Kidney (tissue), 14 donors: ENCODE measurements around the gene SLC23A1. TPM values are rescaled to one million over a fixed set of nuclear protein-coding genes. Genes with fewer than 3 reads are reported as not detected.
"Not testable (repeated sequence)": the region's sequence is repeated elsewhere in the genome, so short reads cannot be mapped to it uniquely, and the experiment has no call there.

Experiments used
- DNase-seq, 5 donors: peaks; one replicate each; pipeline ENCODE4 v3.0.0-alpha.2; 2013 to 2020
- FAIRE-seq: peaks from 2 replicates; lab custom pipeline; 2012; peaks lifted over from hg19 to GRCh38; lab: Jason Lieb, UNC
- H3K27ac ChIP-seq, 2 donors: one replicate each; pipeline ENCODE4 v1.7.0; 2013; ENCODE audit warnings: low read depth in 2 of 2, low read length in 2 of 2, inconsistent platforms in 1 of 2
- H3K27me3 ChIP-seq: one replicate; pipeline ENCODE4 v1.7.1; 2013; ENCODE audit warnings: low read length, inconsistent platforms; ENCODE audit not compliant: control insufficient read depth, insufficient read depth
- H3K36me3 ChIP-seq, 3 donors: one replicate each; pipeline versions ENCODE4 v1.7.0 to v1.7.1; 2013; ENCODE audit warnings: low read length in 3 of 3, control low read depth in 1 of 3, inconsistent platforms in 1 of 3; ENCODE audit not compliant: insufficient read depth in 3 of 3, control insufficient read depth in 2 of 3
- H3K4me1 ChIP-seq, 3 donors: one replicate each; pipeline versions ENCODE4 v1.7.0 to v1.7.1; 2013; ENCODE audit warnings: low read length in 3 of 3, inconsistent platforms in 1 of 3, low read depth in 1 of 3; ENCODE audit not compliant: control insufficient read depth in 2 of 3, insufficient read depth in 2 of 3
- H3K4me3 ChIP-seq, 3 donors: one replicate each; pipeline versions ENCODE4 v1.7.0 to v1.8.1; 2013; ENCODE audit warnings: low read length in 3 of 3, control low read depth in 1 of 3, inconsistent platforms in 1 of 3
- H3K9ac ChIP-seq, 3 donors: one replicate each; pipeline versions ENCODE4 v1.7.0 to v1.7.1; 2013; ENCODE audit warnings: low read length in 3 of 3, control low read depth in 1 of 3, inconsistent platforms in 1 of 3
- H3K9me3 ChIP-seq, 3 donors: one replicate each; pipeline versions ENCODE4 v1.7.0 to v1.7.1; 2013; ENCODE audit warnings: low read length in 3 of 3, control low read depth in 1 of 3, inconsistent platforms in 1 of 3; ENCODE audit not compliant: control insufficient read depth in 2 of 3, insufficient read depth in 1 of 3
- CTCF ChIP-seq: IDR thresholded peaks from 3 replicates; pipeline ENCODE4 v1.5.1; 2012; ENCODE audit warnings: mild to moderate bottlenecking, moderate library complexity, borderline replicate concordance; ENCODE audit not compliant: insufficient read depth; ENCODE audit errors: extremely low read depth
- intact Hi-C: fragments of 100-400 bp; cut with DNase I; formaldehyde crosslinking; loops from one replicate; pipeline ENCODE4 v1.11.1; 2022
- polyA plus RNA-seq: library from polyadenylated mRNA; stranded (reverse); fragments of 350-450 nt; fragmentation: Illumina TruSeq; extraction: RNeasy Lipid Tissue Mini Kit (QIAGEN cat#74804); gene quantifications from one replicate; pipeline ENCODE4 v1.2.3, GENCODE V29; 2014; ENCODE audit warnings: low read depth, low replicate concordance; ENCODE audit not compliant: insufficient read depth
- total RNA-seq: library from RNA; stranded (reverse); fragmentation: NEBNext Ultra II Directional; extraction: Animal tissue kit (Norgen Biotek cat#: 25700); gene quantifications from one replicate; pipeline ENCODE4 v1.2.1, GENCODE V29; 2021
- donor health status: control.
- donor health status: control.
- donor health status: control.
- donor health status: control.
- donor health status: control.
- donor health status: DM: yes; HTN: yes; CAD: no.
- donor health status: Normal renal cell carcinoma (clear cell type).

The SLC23A1 gene
- total and polyA plus RNA-seq, 2 donors from 2014 or later, result 3.5 to 31.9 TPM

DNA sequence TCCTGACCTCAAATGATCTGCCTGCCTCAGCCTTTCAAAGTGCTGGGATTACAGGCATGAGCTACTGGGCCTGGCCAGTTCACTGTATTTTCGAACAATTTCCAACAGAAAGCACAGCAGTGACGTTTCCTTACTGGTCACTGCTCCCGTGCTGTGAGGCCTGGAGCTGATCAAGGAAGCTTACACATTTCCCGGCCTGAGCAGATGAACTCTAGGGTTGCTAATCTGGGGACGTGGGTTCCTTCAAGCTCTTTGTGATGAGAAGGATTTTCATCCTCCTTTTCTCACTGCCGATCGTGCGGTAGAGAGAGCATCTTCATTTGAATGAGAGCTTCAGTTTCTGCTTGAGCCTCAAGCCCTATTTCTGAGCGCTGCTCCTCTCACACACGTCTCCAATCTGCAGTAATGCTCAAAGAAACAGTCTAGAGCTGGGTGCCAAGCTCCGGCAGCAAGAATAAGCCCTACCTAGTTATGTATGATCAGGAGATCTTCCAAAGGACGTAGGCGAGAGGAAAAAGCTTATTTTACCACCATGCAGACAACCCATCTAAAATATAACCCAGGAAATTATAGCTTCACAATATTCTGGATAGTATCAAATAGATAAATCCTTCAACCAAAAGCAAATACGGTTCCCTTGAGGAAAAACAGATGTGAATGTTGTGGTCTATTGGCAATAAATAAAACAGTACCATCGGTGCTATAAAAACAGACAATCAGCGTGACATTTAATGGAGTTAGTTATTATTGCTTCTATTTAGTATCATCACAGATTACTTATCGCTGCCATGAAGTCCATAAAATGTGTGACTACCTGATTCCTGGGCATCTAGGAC lies 28.1 kb upstream of the SLC23A1 start:
- DNase-seq, result no peak
- Histone ChIP-seq H3K4me3 (no peak overlapping the region), H3K4me1 (peaks cover 0 to 39% (median 16%) of the 10 kb centered on the region in 3 donors), H3K9me3 (no peaks in the 10 kb centered on the region), H3K36me3 (no peaks in the 10 kb centered on the region), H3K27ac (no peak overlapping the region), H3K9ac (no peak overlapping the region), H3K27me3 (no peaks in the 10 kb centered on the region)
- intact Hi-C loops, result no loop called here
- FAIRE-seq, result no peak
- no peak for TF ChIP-seq CTCF

- no peak for TF ChIP-seq CTCF
- Histone ChIP-seq H3K4me3 (no peak overlapping the region), H3K27ac (no peak overlapping the region), H3K4me1 (peaks cover 0 to 30% (median 13%) of the 10 kb centered on the region in 3 donors), H3K9me3 (no peaks in the 10 kb centered on the region), H3K9ac (no peak overlapping the region), H3K36me3 (no peaks in the 10 kb centered on the region), H3K27me3 (no peaks in the 10 kb centered on the region)
- intact Hi-C loops, result no loop called here
- no peak for FAIRE-seq
- no peak for DNase-seq
Measured at GRCh38 chr5:139410121-139410992, 27.3 kb upstream of the SLC23A1 start.

- H3K27me3 ChIP-seq, H3K9me3 ChIP-seq, DNase-seq, H3K4me3 ChIP-seq, H3K9ac ChIP-seq, H3K36me3 ChIP-seq, FAIRE-seq, intact Hi-C loops, H3K27ac ChIP-seq: not testable (repeated sequence)
- H3K4me1 ChIP-seq, result peaks cover 0 to 25% (median 9%) of the 10 kb centered on the region in 3 donors
Measured at GRCh38 chr5:139409116-139409515, 26.0 kb upstream of the SLC23A1 start.

DNA sequence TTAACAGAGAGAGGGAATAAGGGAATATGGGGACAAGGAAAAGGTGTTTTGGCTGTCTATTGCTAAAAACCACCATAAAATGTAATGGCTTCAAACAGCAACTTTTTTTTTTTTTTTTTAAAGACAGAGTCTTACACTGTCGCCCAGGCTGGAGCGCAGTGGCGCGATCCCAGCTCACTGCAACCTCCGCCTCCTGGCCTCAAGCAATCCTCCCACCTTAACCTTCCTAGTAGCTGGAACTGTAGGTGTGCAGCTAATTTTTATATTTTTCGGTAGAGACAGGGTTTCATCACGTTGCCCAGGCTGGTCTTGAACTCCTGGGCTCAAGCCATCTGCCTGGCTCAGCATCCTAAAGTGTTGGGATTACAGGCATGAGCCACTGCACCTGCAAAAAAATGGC lies 25.1 kb upstream of the SLC23A1 start:
- Histone ChIP-seq H3K9me3 (no peaks in the 10 kb centered on the region), H3K4me1 (peaks cover 2 to 20% (median 10%) of the 10 kb centered on the region in 3 donors), H3K27me3 (no peaks in the 10 kb centered on the region), H3K36me3 (no peaks in the 10 kb centered on the region), H3K4me3 (no peak overlapping the region), H3K9ac (no peak overlapping the region), H3K27ac (no peak overlapping the region)
- TF ChIP-seq CTCF, result no peak
- no peak for FAIRE-seq
- DNase-seq, result no peak
- intact Hi-C loops, result no loop called here
